Peyer's patch (tissue), 4 donors: ENCODE results near the gene STARD9.

Experiments used
- POLR2A ChIP-seq, 2 donors: fragments of 450-650 bp; IDR thresholded peaks; one replicate each; pipeline ENCODE4 v1.5.1; 2017; ENCODE audit warnings: antibody characterized with exemption in 2 of 2, mild to moderate bottlenecking in 2 of 2, moderate library complexity in 2 of 2
- TF ChIP-seq, protein P1 (sequence below), 6 experiments: fragments of 450-650 bp in 4 of 6; fragments of 200-600 bp in 2 of 6; sonication (generic) in 1 of 6; IDR thresholded peaks; one replicate each; pipeline ENCODE4 v1.5.1; 2017 to 2019; ENCODE audit warnings: antibody characterized with exemption in 6 of 6, mild to moderate bottlenecking in 3 of 6, moderate library complexity in 1 of 6

DNA sequence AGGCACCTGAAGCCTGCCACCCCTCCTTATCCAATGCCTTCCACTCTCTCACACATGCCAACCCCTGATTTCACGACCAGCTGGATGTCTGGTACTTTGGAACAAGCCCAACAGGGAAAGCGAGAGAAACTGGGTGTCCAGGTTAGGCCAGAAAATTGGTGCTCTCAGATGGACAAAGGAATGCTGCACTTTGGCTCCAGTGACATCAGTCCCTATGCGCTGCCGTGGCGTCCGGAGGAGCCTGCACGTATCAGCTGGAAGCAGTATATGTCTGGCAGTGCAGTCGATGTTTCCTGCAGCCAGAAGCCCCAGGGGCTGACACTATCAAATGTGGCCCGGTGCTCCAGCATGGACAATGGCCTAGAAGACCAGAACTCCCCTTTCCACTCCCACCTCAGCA, 116.4 kb downstream of the STARD9 start:
- TF ChIP-seq, protein P1, sequence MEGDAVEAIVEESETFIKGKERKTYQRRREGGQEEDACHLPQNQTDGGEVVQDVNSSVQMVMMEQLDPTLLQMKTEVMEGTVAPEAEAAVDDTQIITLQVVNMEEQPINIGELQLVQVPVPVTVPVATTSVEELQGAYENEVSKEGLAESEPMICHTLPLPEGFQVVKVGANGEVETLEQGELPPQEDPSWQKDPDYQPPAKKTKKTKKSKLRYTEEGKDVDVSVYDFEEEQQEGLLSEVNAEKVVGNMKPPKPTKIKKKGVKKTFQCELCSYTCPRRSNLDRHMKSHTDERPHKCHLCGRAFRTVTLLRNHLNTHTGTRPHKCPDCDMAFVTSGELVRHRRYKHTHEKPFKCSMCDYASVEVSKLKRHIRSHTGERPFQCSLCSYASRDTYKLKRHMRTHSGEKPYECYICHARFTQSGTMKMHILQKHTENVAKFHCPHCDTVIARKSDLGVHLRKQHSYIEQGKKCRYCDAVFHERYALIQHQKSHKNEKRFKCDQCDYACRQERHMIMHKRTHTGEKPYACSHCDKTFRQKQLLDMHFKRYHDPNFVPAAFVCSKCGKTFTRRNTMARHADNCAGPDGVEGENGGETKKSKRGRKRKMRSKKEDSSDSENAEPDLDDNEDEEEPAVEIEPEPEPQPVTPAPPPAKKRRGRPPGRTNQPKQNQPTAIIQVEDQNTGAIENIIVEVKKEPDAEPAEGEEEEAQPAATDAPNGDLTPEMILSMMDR (IDR thresholded peaks at IDR 0.05): no peak
- no peak for TF ChIP-seq POLR2A (IDR thresholded peaks at IDR 0.05)
